Activated T-cell treated with anti-CD3 and anti-CD28 coated beads, Interleukin-2, amount 50 U/mL, for 72 hours (primary cell): ENCODE results near the gene SGSH. TPM values are rescaled to one million over a fixed set of nuclear protein-coding genes. Genes with fewer than 3 reads are reported as not detected.
A peak's percentile ranks its signal among the peaks of the same experiment; 100 is the strongest.

Experiments
- ATAC-seq, 2 donors: fragments of 150-1000 bp; cut with Tn5 transposase; replicated peaks in 1 of 2; 2 replicates each; pipeline ENCODE4 v1.10.0; 2021; ENCODE audit warnings: moderate library complexity in 2 of 2, mild to moderate bottlenecking in 1 of 2
- DNase-seq, 2 donors: peaks; one replicate each; pipeline ENCODE4 v3.0.0; 2021 to 2022; ENCODE audit warnings: mixed read lengths in 1 of 2
- H3K27ac Mint-ChIP-seq: one replicate; pipeline ENCODE4 v1.8.0; 2022; ENCODE audit warnings: mild to moderate bottlenecking, moderate library complexity, mixed read lengths
- H3K27me3 Mint-ChIP-seq: one replicate; pipeline ENCODE4 v1.8.0; 2022; ENCODE audit warnings: low read depth, mixed read lengths
- H3K36me3 Mint-ChIP-seq, 2 donors: one replicate each; pipeline ENCODE4 v1.8.0; 2022; ENCODE audit warnings: mixed read lengths in 2 of 2, mild to moderate bottlenecking in 1 of 2; ENCODE audit not compliant: insufficient read depth in 2 of 2
- H3K4me1 Mint-ChIP-seq: one replicate; pipeline ENCODE4 v1.8.0; 2022; ENCODE audit warnings: low read depth, mixed read lengths
- H3K4me3 Mint-ChIP-seq, 2 donors: one replicate each; pipeline ENCODE4 v1.8.0; 2022; ENCODE audit warnings: mild to moderate bottlenecking in 2 of 2, mixed read lengths in 2 of 2, moderate library complexity in 2 of 2
- H3K9me3 Mint-ChIP-seq, 2 donors: one replicate each; pipeline ENCODE4 v1.8.0; 2022; ENCODE audit warnings: mixed read lengths in 2 of 2
- total RNA-seq, 2 donors: library from RNA; stranded (reverse); gene quantifications; one replicate each; pipeline ENCODE4 v1.2.3, GENCODE V29; 2022

SGSH gene
- total RNA-seq, result 10 to 100 TPM; 51.3 to 64.4 TPM

DNA sequence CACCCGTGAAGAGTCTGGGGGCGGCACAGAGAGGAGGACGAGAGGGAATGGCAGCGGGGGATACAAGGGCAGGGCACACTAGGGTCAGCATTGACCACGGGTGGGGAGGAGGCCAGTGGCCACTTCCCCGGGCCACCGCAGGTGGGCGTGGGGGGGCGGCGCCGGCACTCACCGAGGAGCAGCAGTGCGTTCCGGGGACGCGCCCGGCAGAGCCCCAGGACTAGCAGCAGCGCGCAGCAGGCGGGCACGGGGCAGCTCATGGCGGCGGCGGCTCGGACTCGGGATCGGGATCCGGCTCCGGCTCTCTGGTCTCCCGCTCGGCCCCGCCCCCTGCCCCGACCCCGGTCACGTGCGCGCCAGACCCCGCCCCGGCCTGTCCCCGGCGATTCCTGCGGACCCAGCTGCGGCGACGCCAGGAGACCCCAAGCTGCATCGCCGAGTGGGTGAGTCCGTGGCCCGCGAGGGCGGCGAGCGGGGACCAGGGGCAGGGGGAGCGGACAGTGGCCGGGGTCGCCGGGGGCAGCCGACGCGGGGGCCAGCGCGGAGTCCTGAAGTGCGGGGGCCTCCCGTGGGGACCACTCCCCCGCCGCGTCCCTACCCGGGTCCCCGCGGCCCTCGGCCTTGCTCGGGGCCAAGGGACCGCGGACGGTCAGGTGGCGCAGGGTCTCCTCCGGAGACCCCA lies at the start of gene SGSH, which contains the start of gene SLC26A11:
Gene SGSH (minus strand): TSS at position 280 of the 682 bp plus-strand sequence. CDS start 20 bp downstream, at position 260.
Gene SLC26A11 (plus strand): TSS at position 374 of the 682 bp plus-strand sequence. CDS start 1,134 bp downstream, outside the sequence.
- peak; percentile 68 to 71 for ATAC-seq
- DNase-seq, result peak; percentile 76 to 78
- Mint-ChIP-seq H3K27me3 (no peaks in the 10 kb centered on the region), H3K9me3 (no peaks in the 10 kb centered on the region), H3K36me3 (peaks cover 14 to 25% of the 10 kb centered on the region in 2 donors), H3K4me1 (peaks cover 29% of the 10 kb centered on the region), H3K27ac (peak within 1 kb of the TSS; percentile 57), H3K4me3 (peak within 1 kb of the TSS; percentile 82 to 95)

DNA sequence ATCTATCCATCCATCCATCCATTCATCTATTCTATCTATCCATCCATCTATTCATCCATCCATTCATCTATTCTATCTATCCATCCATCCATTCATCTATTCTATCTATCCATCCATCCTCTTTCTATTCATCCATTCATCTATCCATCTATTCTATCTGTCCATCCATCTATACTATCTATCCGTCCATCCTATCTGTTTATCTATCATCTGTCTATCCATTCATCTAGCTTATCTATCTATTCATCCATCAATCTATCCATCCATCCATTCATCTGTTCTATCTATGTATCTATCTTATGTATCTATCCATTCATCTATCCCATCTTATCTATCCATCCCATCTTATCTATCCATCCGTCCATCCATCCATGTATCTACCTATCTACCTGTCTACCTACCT lies 49.3 kb upstream of the SGSH start:
- H3K4me1 Mint-ChIP-seq, result peaks cover 28% of the 10 kb centered on the region
- ATAC-seq, result no peak

DNA sequence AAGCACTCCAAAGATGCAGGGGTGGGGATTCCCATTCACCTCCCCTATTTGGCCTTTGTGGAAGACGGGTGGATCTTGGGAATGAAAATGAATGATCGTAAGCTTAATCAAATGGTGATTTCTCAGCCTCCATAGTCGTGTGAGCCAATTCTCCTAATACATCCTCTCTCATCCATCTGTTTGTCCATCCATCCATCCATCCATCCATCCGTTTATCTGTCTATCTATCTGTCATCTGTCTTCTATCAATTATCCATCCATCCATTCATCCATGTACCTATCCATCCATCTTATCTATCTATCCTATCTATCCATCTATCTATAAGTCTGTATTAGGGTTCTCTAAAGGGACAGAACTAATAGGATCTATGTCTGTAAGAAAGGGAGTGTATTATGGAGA lies 48.3 kb upstream of the SGSH start:
- no peak overlapping the region for H3K4me3 Mint-ChIP-seq
- ATAC-seq (no peak), DNase-seq (no peak)
- H3K4me1 Mint-ChIP-seq, result peaks cover 19% of the 10 kb centered on the region
- peaks cover 19 to 46% of the 10 kb centered on the region in 2 donors for H3K36me3 Mint-ChIP-seq
- no peak overlapping the region for H3K27ac Mint-ChIP-seq
- H3K27me3 Mint-ChIP-seq, result no peaks in the 10 kb centered on the region
- H3K9me3 Mint-ChIP-seq, result no peaks in the 10 kb centered on the region

More for the DNA sequence above, 49.3 kb upstream of the SGSH start:
- Mint-ChIP-seq H3K4me3 (no peak overlapping the region), H3K9me3 (no peaks in the 10 kb centered on the region), H3K27ac (no peak overlapping the region), H3K27me3 (no peaks in the 10 kb centered on the region), H3K36me3 (peaks cover 22 to 49% of the 10 kb centered on the region in 2 donors)
- DNase-seq, result no peak

DNA sequence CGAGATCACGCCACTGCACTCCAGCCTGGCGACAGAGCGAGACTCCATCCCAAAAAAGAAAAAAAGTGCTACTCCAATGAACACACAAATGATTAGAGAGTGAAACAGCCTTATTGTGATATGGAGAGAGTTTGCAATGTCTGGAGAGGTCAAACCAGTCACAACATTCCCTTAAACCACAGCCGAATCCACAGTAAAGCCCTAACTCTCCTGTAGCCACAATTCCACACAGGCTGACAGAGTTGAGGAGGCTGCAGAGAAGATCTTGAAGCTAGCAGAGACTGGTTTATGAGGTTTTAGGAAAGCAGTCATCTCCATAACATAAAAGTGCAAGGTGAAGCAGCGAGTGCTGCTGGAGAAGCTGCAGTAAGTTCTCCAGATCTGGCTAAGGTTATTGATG lies 47.3 kb upstream of the SGSH start:
- no peaks in the 10 kb centered on the region for H3K27me3 Mint-ChIP-seq
- ATAC-seq, result no peak
- H3K4me1 Mint-ChIP-seq, result peaks cover 23% of the 10 kb centered on the region
- peaks cover 20 to 44% of the 10 kb centered on the region in 2 donors for H3K36me3 Mint-ChIP-seq
- H3K9me3 Mint-ChIP-seq, result no peaks in the 10 kb centered on the region
- peak overlapping the region; percentile 35 to 53 for H3K4me3 Mint-ChIP-seq
- peak overlapping the region; percentile 58 for H3K27ac Mint-ChIP-seq
- no peak for DNase-seq

DNA sequence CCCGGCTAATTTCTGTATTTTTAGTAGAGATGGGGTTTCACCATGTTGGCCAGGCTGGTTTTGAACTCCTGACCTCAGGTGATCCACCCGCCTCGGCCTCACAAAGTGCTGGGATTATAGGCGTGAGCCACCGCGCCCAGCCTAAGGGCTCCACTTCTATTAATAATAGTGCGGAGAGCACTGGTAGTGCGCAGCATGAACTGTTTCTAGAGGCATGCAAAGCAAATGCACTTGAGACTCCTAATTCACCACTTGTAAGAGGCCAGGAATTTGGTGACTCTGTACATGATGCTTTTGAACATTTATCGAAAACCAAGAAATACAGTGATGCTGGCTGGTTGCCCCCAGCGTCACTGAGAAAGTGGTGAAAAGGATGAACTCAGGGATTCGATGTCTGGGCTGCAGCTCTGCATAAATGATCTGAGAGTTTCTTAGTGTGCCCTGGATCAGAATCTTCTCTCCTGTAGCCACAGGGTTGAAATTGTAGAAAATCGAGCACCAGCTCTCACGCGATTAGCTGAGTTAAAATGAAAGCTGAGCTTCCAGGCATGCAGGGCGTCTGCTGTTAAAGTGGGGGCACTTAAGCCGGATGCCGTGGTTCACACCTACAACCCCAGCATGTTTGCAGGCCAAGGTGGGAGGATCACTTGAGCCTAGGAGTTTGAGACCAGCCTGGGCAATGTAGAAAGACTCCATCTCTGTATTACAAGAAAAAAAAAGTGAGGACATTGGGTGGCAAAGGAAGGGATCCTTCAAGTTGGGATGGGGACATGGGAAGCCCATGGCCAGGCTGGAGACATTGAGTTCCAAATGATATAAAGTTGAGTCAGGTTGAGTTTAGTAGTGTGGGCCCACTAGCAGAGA lies 45.3 kb upstream of the SGSH start:
- Mint-ChIP-seq H3K9me3 (no peaks in the 10 kb centered on the region), H3K4me1 (peaks cover 32% of the 10 kb centered on the region), H3K4me3 (peak overlapping the region; percentile 94 to 96), H3K36me3 (peaks cover 19 to 39% of the 10 kb centered on the region in 2 donors), H3K27me3 (no peaks in the 10 kb centered on the region), H3K27ac (peak overlapping the region; percentile 96)
- peak; percentile 44 to 47 for ATAC-seq
- peak; percentile 79 to 80 for DNase-seq

DNA sequence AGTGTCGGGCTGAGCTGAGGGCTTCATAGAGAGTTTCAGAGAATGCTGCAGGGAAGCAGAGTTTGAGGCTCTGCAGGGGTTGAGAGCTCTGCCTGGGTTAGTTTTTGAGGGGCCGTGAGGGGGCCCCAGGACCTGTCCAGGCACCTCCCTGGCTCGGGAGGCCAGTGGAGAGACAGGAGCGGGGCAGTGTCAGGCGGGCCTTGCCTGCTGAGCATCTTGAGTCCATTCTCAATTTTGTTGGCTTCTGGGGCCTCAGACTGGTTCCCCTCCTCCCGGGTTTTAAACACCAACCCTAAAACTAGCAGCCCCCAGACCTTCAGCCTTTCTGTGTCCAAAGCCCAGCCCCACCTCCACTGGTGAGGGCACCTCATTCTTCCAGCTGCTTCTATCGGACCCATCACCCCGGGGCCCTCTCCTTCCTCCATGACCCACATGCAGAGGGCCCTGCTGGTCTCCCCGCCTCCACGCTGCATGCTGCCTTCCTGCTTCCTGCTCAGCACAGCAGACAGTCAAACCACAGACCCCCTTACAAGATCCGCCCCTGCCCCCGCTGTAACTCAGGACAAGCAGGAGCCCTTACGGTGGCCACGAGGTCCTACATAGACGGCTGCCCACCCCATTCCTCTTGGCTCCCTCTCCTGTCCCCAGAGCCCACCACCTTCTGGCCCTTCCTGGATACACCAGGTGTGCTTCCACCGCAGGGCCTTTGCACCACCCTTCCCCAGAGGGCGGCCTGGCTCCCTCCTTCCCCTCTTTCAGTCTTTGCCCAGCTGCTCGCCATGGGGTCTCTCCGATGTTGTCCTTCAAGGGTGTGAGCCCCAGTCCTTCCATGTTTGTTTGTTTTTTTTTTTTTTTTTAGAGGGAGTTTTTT lies 44.3 kb upstream of the SGSH start:
- peak overlapping the region; percentile 94 to 96 for H3K4me3 Mint-ChIP-seq
- DNase-seq, result peak; percentile 67 to 71
- peaks cover 37% of the 10 kb centered on the region for H3K4me1 Mint-ChIP-seq
- peak overlapping the region; percentile 96 for H3K27ac Mint-ChIP-seq
- H3K9me3 Mint-ChIP-seq, result no peaks in the 10 kb centered on the region
- H3K36me3 Mint-ChIP-seq, result peaks cover 18 to 36% of the 10 kb centered on the region in 2 donors
- ATAC-seq, result peak in 1 of 2 donors; percentile 7
- H3K27me3 Mint-ChIP-seq, result no peaks in the 10 kb centered on the region

DNA sequence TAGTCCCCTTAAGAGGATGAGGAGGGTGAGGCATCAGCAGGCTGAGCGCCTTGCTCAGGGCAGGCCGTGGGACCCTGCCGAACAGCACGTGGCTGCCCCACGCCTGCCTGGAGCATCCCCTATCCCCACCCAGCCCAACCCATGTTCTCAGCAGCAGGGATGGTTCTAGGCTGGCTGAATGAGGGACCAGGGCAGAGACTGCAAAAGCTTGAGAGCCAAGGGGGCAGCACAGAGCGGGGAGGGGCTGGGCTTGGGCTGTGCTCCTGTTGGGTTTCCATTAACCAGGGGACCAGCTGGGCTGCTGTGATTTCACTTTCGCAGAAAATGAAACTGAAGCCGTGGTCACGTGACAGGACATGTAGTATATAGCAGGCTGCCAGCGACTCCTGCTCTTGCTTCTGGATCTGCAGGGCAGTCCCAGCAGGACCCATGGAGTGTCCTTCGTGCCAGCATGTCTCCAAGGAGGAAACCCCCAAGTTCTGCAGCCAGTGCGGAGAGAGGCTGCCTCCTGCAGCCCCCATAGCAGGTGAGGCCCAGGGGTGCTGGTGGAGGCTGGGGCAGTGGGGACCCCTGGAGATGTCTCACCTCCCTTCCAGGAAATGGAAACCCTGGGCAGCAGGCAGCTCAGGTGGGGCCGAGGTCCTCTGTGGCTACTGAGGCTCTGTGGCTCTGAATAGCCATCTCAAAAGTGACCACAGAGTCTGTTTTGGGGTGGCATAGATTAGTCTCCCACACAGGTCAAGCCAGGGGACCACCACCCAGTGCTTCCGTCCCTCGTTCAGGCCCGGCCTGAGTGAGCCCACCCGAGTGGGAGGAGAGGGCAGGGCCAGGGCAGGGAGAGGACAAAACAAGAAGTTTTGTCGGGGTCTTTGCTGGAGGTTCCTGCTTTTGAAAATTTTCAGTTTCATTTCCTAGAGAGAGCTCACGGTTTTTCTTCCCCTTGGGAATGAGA lies 43.4 kb upstream of the SGSH start:
- Mint-ChIP-seq H3K4me3 (peak overlapping the region; percentile 94 to 96), H3K36me3 (peaks cover 20 to 36% of the 10 kb centered on the region in 2 donors), H3K27me3 (no peaks in the 10 kb centered on the region), H3K4me1 (peaks cover 46% of the 10 kb centered on the region), H3K9me3 (no peaks in the 10 kb centered on the region), H3K27ac (peak overlapping the region; percentile 96)
- DNase-seq (peak; percentile 88 to 91), ATAC-seq (peak; percentile 38 to 47)

DNA sequence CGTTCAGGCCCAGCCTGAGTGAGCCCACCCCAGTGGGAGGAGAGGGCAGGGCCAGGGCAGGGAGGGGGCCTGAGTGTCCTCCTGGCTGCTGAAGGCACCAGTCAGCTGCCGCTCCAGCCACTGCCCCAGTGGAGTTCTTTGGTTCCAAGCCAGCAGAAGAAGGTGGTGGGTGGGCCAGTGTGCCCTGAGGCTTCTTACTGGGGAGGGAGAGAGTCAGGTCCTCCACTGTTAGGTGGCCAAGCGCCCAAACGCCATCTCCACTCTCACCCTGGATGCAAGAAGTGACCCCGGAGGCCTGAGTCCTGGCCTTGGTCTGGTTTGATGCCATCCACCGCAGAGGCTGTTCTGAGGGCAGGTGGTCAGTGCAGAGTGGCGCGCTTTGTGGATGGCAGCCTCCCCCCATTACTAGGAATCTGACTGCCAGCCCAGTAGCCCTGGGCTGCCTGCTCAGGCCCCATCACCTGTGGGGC lies 42.7 kb upstream of the SGSH start:
- peak overlapping the region; percentile 94 to 96 for H3K4me3 Mint-ChIP-seq
- ATAC-seq (no peak), DNase-seq (no peak)
- H3K4me1 Mint-ChIP-seq, result peaks cover 54% of the 10 kb centered on the region
- H3K27me3 Mint-ChIP-seq, result no peaks in the 10 kb centered on the region
- peak overlapping the region; percentile 83 for H3K27ac Mint-ChIP-seq
- H3K9me3 Mint-ChIP-seq, result no peaks in the 10 kb centered on the region
- H3K36me3 Mint-ChIP-seq, result peaks cover 20 to 36% of the 10 kb centered on the region in 2 donors

DNA sequence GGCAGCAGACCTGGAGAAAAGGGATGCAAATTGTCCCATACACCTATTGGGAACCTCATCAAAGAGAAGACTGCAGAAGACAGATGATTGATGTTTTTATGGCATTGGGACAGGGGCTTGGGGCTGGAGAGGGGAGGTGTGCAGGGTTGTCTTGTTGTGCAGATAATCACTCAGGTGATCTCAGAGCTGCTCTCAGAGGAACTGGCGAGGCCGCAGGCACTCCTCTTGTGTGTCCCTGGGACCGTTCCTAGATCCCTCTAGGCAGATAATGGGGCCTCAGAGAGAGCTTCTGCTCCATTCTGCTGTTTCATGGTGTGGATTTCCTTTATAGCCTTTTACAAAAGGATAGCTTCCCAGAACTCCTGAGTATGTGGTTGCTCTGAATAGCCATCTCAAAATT lies 42.2 kb upstream of the SGSH start:
- peaks cover 17 to 32% of the 10 kb centered on the region in 2 donors for H3K36me3 Mint-ChIP-seq

DNA sequence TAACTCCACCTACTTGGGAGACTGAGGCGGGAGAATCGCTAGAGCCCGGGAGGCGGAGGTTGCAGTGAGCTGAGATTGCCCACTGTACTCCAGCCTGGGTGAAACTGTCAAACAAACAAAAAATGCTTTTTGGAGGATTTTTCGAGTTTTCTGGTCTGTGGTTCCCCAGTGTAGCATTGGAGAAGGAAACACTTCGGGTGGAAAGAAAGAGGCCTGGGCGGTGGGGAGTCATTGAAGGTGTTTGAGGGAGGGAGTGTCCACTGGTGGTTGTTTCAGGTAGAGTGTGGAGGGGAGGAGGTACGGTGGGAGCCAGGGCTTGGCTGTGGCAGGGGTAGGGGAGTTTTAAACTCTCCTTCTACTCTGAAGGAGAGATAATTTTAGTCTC lies 41.8 kb upstream of the SGSH start:
- DNase-seq, result no peak
- Mint-ChIP-seq H3K4me3 (peak overlapping the region; percentile 94 to 96), H3K27ac (peak overlapping the region; percentile 83), H3K27me3 (no peaks in the 10 kb centered on the region), H3K36me3 (peaks cover 17 to 28% of the 10 kb centered on the region in 2 donors), H3K9me3 (no peaks in the 10 kb centered on the region), H3K4me1 (peaks cover 63% of the 10 kb centered on the region)
- no peak for ATAC-seq

More for the DNA sequence above, 42.2 kb upstream of the SGSH start:
- Mint-ChIP-seq H3K4me3 (peak overlapping the region; percentile 94 to 96), H3K9me3 (no peaks in the 10 kb centered on the region), H3K27ac (peak overlapping the region; percentile 83), H3K27me3 (no peaks in the 10 kb centered on the region), H3K4me1 (peaks cover 59% of the 10 kb centered on the region)
- DNase-seq, result peak in 1 of 2 donors; percentile 28
- no peak for ATAC-seq

DNA sequence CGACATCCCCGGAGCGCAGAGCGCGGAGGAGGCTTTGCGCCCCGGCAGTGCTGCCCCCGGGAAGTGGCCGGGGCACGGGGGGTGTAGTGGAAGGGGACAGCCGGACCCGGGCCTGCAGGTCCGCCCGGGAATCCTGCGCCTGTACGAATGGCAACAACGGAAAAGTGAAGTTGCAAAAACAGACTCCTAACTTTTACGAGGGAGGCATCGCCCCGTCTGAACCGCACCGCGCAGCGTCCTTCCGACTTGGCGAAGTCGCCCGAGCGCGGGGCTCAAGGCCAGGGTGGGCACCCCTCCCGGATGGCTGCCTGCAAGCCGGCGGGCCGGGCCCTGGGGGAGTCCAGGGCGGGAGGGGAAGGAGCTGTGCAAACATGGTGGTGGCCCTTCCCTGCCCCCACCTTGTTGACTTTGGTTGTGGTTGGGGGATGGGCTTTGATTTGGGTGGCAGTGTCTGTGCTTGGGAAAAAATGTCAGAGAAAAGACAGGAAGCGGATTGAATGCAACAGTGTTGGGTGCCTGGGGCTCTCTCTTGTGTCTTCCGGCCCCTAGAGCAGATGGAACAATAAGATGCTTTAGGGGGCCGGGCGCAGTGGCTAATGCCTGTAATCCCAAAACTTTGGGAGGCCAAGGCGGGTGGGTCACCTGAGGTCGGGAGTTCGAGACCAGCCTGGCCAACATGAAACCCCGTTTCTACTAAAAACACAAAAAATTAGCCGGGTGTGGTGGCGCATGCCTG lies 41.2 kb upstream of the SGSH start:
- peaks cover 68% of the 10 kb centered on the region for H3K4me1 Mint-ChIP-seq
- no peaks in the 10 kb centered on the region for H3K27me3 Mint-ChIP-seq
- peak overlapping the region; percentile 94 to 96 for H3K4me3 Mint-ChIP-seq
- DNase-seq, result peak; percentile 71 to 75
- peaks cover 17 to 26% of the 10 kb centered on the region in 2 donors for H3K36me3 Mint-ChIP-seq
- ATAC-seq, result peak; percentile 3 to 10
- peak overlapping the region; percentile 83 for H3K27ac Mint-ChIP-seq
- H3K9me3 Mint-ChIP-seq, result no peaks in the 10 kb centered on the region
